IMR-90 (cell line): ENCODE measurements around the gene GTPBP3. TPM values are rescaled to one million over a fixed set of nuclear protein-coding genes. Genes with fewer than 3 reads are reported as not detected.

Experiments used
- ATAC-seq: fragments of 200-7000 bp; cut with Tn5 transposase; 2 replicates; pipeline ENCODE4 v1.9.1; 2020; ENCODE audit warnings: low read depth, mild to moderate bottlenecking, moderate library complexity
- BruUV-seq: library from RNA; stranded (reverse); fragments of 400-500 nt; replicated peaks from 2 replicates; lab custom pipeline; 2021; lab: Mats Ljungman, UMichigan
- CTCF ChIA-PET: fragments of 300-600 bp; formaldehyde crosslinking; extraction: SDS; loops from one replicate; lab custom pipeline; 2021; ENCODE audit warnings: antibody characterized with exemption; lab: Yijun Ruan, JAX
- POLR2A ChIA-PET: fragments of 300-600 bp; sonication (Branson Sonifier 250); formaldehyde crosslinking; loops from one replicate; lab custom pipeline; 2022; ENCODE audit warnings: antibody characterized with exemption; ENCODE audit not compliant: unreplicated experiment; lab: Charles Lee
- DNase-seq: peaks from one replicate; pipeline ENCODE4 v3.0.0; 2013
- H2AFZ ChIP-seq: replicated peaks from 2 replicates; pipeline ENCODE3; 2013; ENCODE audit warnings: low read length, mild to moderate bottlenecking; ENCODE audit not compliant: poor library complexity
- H2AK5ac ChIP-seq: 2 replicates; pipeline ENCODE4 v1.6.1; 2013; ENCODE audit warnings: low read depth, low read length, inconsistent platforms
- H2AK9ac ChIP-seq: replicated peaks from 2 replicates; pipeline ENCODE3; 2013; ENCODE audit warnings: mild to moderate bottlenecking, low read depth, low read length, moderate library complexity; ENCODE audit not compliant: poor library complexity
- H2BK120ac ChIP-seq: 2 replicates; pipeline ENCODE4 v1.6.1; 2013; ENCODE audit warnings: low read depth, low read length, inconsistent platforms
- H2BK15ac ChIP-seq: 3 replicates; pipeline ENCODE4 v1.6.1; 2013; ENCODE audit warnings: low read depth, low read length, inconsistent platforms
- H2BK20ac ChIP-seq: 2 replicates; pipeline ENCODE4 v1.6.1; 2013; ENCODE audit warnings: low read depth, mild to moderate bottlenecking, inconsistent platforms, low read length, moderate library complexity
- H2BK5ac ChIP-seq: 2 replicates; pipeline ENCODE4 v1.6.1; 2013; ENCODE audit warnings: mild to moderate bottlenecking, low read depth, low read length, inconsistent platforms; ENCODE audit not compliant: poor library complexity, severe bottlenecking
- H3K14ac ChIP-seq: replicated peaks from 2 replicates; pipeline ENCODE4 v1.6.1; 2013; ENCODE audit warnings: low read depth, low read length, inconsistent platforms
- H3K18ac ChIP-seq: 2 replicates; pipeline ENCODE4 v1.6.1; 2013; ENCODE audit warnings: low read depth, low read length, control low read depth
- H3K23ac ChIP-seq: 2 replicates; pipeline ENCODE4 v1.6.1; 2013; ENCODE audit warnings: low read depth, low read length, inconsistent platforms
- H3K27ac ChIP-seq: 2 replicates; pipeline ENCODE4 v1.5.1; 2013; ENCODE audit warnings: mild to moderate bottlenecking, control low read depth, low read length; ENCODE audit not compliant: insufficient read depth
- H3K27me3 ChIP-seq: 2 replicates; pipeline ENCODE4 v1.6.1; 2013; ENCODE audit warnings: low read length; ENCODE audit not compliant: control insufficient read depth, insufficient read depth
- H3K36me3 ChIP-seq: 2 replicates; pipeline ENCODE4 v1.6.1; 2013; ENCODE audit warnings: low read length, mixed read lengths; ENCODE audit not compliant: control insufficient read depth, insufficient read depth
- H3K4ac ChIP-seq: 2 replicates; pipeline ENCODE4 v1.6.1; 2013; ENCODE audit warnings: low read depth, low read length, inconsistent platforms
- H3K4me1 ChIP-seq: 2 replicates; pipeline ENCODE4 v1.6.1; 2013; ENCODE audit warnings: low read length, mixed read lengths; ENCODE audit not compliant: control insufficient read depth, insufficient read depth
- H3K4me2 ChIP-seq: 2 replicates; pipeline ENCODE4 v1.6.1; 2013; ENCODE audit warnings: low read depth, mild to moderate bottlenecking, control low read depth, low read length, moderate library complexity
- H3K4me3 ChIP-seq: 2 replicates; pipeline ENCODE4 v1.5.1; 2013; ENCODE audit warnings: low read depth, mild to moderate bottlenecking, control low read depth, low read length, moderate library complexity; ENCODE audit not compliant: insufficient read depth
- H3K56ac ChIP-seq: 2 replicates; pipeline ENCODE4 v1.6.1; 2013; ENCODE audit warnings: low read length, inconsistent platforms; ENCODE audit not compliant: insufficient read depth; ENCODE audit errors: extremely low read depth
- H3K79me1 ChIP-seq, 2 experiments: 2 replicates each; pipeline ENCODE4 v1.6.1; 2013; ENCODE audit warnings: low read length in 2 of 2, inconsistent platforms in 1 of 2, low read depth in 1 of 2
- H3K9ac ChIP-seq: 2 replicates; pipeline ENCODE4 v1.6.1; 2013; ENCODE audit warnings: low read depth, low read length, control low read depth
- H3K9me1 ChIP-seq: 2 replicates; pipeline ENCODE4 v1.6.1; 2013; ENCODE audit warnings: low read length, inconsistent platforms; ENCODE audit not compliant: insufficient read depth
- H3K9me3 ChIP-seq: 2 replicates; pipeline ENCODE4 v1.6.1; 2013; ENCODE audit warnings: low read length; ENCODE audit not compliant: control insufficient read depth, insufficient read depth
- H4K20me1 ChIP-seq: 2 replicates; pipeline ENCODE4 v1.6.1; 2013; ENCODE audit warnings: low read length, inconsistent platforms; ENCODE audit not compliant: insufficient read depth
- H4K5ac ChIP-seq: 2 replicates; pipeline ENCODE4 v1.6.1; 2013; ENCODE audit warnings: mild to moderate bottlenecking, low read depth, low read length, control low read depth
- H4K8ac ChIP-seq, 2 experiments: 2 replicates each; pipeline ENCODE4 v1.6.1; 2013; ENCODE audit warnings: low read depth in 2 of 2, low read length in 2 of 2, control low read depth in 1 of 2, inconsistent platforms in 1 of 2
- H4K91ac ChIP-seq: 2 replicates; pipeline ENCODE4 v1.6.1; 2013; ENCODE audit warnings: low read depth, low read length, inconsistent platforms; ENCODE audit not compliant: insufficient read depth
- CEBPB ChIP-seq: IDR thresholded peaks from 2 replicates; pipeline ENCODE4 v1.6.1; 2012; ENCODE audit warnings: low read depth, low read length, improper control_type of control experiment
- CHD1 ChIP-seq: IDR thresholded peaks from 2 replicates; pipeline ENCODE4 v1.6.1; 2012; ENCODE audit warnings: low read depth, low read length, improper control_type of control experiment
- FOS ChIP-seq: fragments of 150-350 bp; IDR thresholded peaks from 2 replicates; pipeline ENCODE4 v1.6.1; 2016; ENCODE audit warnings: low read depth, low read length
- MAFK ChIP-seq: IDR thresholded peaks from 2 replicates; pipeline ENCODE4 v1.6.1; 2012; ENCODE audit warnings: low read depth, low read length, improper control_type of control experiment
- MXI1 ChIP-seq: IDR thresholded peaks from 2 replicates; pipeline ENCODE4 v1.6.1; 2012; ENCODE audit warnings: low read depth, mild to moderate bottlenecking, low read length, moderate library complexity, borderline replicate concordance
- RAD21 ChIP-seq: IDR thresholded peaks from 2 replicates; pipeline ENCODE4 v1.6.1; 2012; ENCODE audit warnings: low read length, improper control_type of control experiment
- RCOR1 ChIP-seq: IDR thresholded peaks from 2 replicates; pipeline ENCODE4 v1.6.1; 2012; ENCODE audit warnings: mild to moderate bottlenecking, low read length, improper control_type of control experiment; ENCODE audit not compliant: insufficient replicate concordance
- SMC3 ChIP-seq: fragments of 150-350 bp; IDR thresholded peaks from 2 replicates; pipeline ENCODE4 v1.6.1; 2016; ENCODE audit warnings: low read depth, mild to moderate bottlenecking, antibody characterized with exemption, low read length, moderate library complexity
- WGBS, 2 experiments: methylation state at CpG; one replicate each; pipeline versions ENCODE4 v1.1.5 to v1.1.7; 2013; ENCODE audit warnings: missing lambda C conversion rate in 2 of 2; ENCODE audit not compliant: insufficient read length in 1 of 2; ENCODE audit errors: extremely low coverage in 2 of 2; 5-methylcytosine and 5-hydroxymethylcytosine counted together
- dilution Hi-C: fragments of 300-500 bp; cut with HindIII; formaldehyde crosslinking; loops from one replicate; pipeline ENCODE4 v1.14.3; 2018; ENCODE audit warnings: low sequenced_read_pairs; ENCODE audit not compliant: unreplicated experiment
- in situ Hi-C: fragments of 300-500 bp; cut with MboI; formaldehyde crosslinking; loops from 3 replicates; pipeline ENCODE4 v1.14.3; 2019; ENCODE audit warnings: low sequenced_read_pairs, inconsistent platforms, mixed read lengths
- intact Hi-C: fragments of 100-400 bp; cut with micrococcal nuclease; formaldehyde crosslinking; loops from 2 replicates; pipeline ENCODE4 v1.10.0; 2022
- polyA plus RNA-seq, 3 experiments: library from polyadenylated mRNA; depleted of rRNA; stranded (reverse); fragments of >200 nt; gene quantifications; 2 replicates each; pipeline ENCODE4 v1.2.3, GENCODE V29; 2012; ENCODE audit warnings: low replicate concordance in 1 of 3
- total RNA-seq: library from RNA; depleted of rRNA; stranded (reverse); fragments of >200 nt; gene quantifications from 2 replicates; pipeline ENCODE4 v1.2.3, GENCODE V29; 2012
- TF ChIP-seq, protein P1 (sequence below): conservative IDR thresholded peaks from 2 replicates; pipeline ENCODE4 v1.5.1; 2012; ENCODE audit warnings: mild to moderate bottlenecking, low read depth, low read length, improper control_type of control experiment
- TF ChIP-seq, protein P2 (sequence below): fragments of 150-350 bp; IDR thresholded peaks from 2 replicates; pipeline ENCODE4 v1.6.1; 2016; ENCODE audit warnings: low read depth, mild to moderate bottlenecking, low read length, moderate library complexity, borderline replicate concordance
- TF ChIP-seq, protein P3 (sequence below): fragments of 150-350 bp; IDR thresholded peaks from 2 replicates; pipeline ENCODE4 v1.6.1; 2017; ENCODE audit warnings: mild to moderate bottlenecking, antibody characterized with exemption, low read length, low read depth

The GTPBP3 gene
- total and polyA plus RNA-seq, 2 of the 4 experiments (the other 2 are of a cell fraction) = 4.3 to 15.1 TPM

DNA sequence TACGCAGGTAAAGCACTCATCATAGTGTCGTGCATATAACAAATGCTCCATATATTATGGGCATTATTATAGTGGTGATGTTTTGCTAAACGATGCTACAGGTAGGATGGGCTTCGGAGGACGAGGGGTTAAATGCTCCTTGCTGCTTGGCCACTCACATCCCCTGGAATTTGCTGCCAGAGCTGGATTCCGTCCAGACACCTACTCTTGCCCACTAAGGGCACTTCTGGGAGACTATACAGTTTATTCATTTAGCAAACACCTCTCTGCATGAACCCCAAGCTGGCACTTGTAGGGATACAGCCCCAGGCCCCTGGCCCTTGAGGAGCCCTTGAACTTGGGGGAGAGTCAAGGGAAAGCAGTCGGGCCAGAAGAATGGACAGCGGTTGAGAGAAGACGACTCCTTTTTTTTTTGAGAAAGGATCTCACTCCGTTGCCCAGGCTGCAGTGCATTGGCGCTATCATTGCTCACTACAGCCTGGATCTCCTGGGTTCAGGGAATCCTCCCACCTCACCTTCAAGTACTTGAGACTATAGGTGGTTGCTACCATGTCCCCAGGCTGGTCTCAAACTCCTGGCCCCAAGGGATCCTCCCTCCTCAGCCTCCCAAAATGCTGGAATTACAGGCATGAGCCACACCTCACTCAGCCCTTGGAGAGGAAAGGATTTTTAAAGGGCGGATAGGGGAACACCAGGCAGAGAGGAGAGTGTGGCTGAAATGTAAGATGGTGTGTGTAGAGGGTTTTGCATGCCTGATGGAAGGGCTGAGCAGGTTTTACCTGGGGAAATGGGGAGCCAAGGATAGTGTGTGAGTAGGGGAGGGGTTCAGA, 32.8 kb upstream of the GTPBP3 start:
- intact Hi-C loops = loop anchor here (1.0 kb wide), 1 partner anchor 37 kb away; the partner anchor contains the start of gene BABAM1
- Histone ChIP-seq H2BK5ac (peak overlapping the region; percentile 15), H3K18ac (peak overlapping the region; percentile 38), H2BK20ac (peak overlapping the region; percentile 77; the same call in 1 of the 2 replicates), H3K56ac (peak overlapping the region; percentile 1; the same call in 1 of the 2 replicates), H3K27me3 (no peaks in the 10 kb centered on the region), H4K8ac (peak overlapping the region; percentile 2 to 26; a peak in 2 of 4 replicates), H3K14ac (no peak overlapping the region), H2AK5ac (peak overlapping the region; percentile 86), H3K79me1 (peaks cover 21 to 50% of the 10 kb centered on the region in 2 experiments), H3K9me1 (peaks cover 19% of the 10 kb centered on the region), H3K4me2 (no peak overlapping the region), H3K23ac (no peak overlapping the region; the same call in 1 of the 2 replicates), H4K91ac (peak overlapping the region; percentile 60; the same call in 1 of the 2 replicates), H2BK15ac (no peak overlapping the region; the same call in 2 of the 3 replicates), H3K4me3 (no peak overlapping the region), H2BK120ac (no peak overlapping the region), H4K20me1 (no peaks in the 10 kb centered on the region), H2AFZ (peak overlapping the region; percentile 78), H3K4me1 (peaks cover 8% of the 10 kb centered on the region), H3K36me3 (peaks cover 2% of the 10 kb centered on the region; the same call in 1 of the 2 replicates), H3K4ac (peak overlapping the region; percentile 81), H3K9ac (no peak overlapping the region), H3K27ac (peak overlapping the region; percentile 46; the same call in 1 of the 2 replicates), H2AK9ac (peak overlapping the region; percentile 93), H4K5ac (0 out of 2 replicates have a peak overlapping the region, but pooled peaks have one; percentile 28), H3K9me3 (no peaks in the 10 kb centered on the region)
- DNase-seq = no peak
- dilution Hi-C loops = no loop called here
- whole genome bisulfite sequencing, 2 experiments = no CpG with 5 or more reads among the region's 12 CpGs
- no peak for ATAC-seq
- no peak for TF ChIP-seq RAD21
- TF ChIP-seq, protein P1, sequence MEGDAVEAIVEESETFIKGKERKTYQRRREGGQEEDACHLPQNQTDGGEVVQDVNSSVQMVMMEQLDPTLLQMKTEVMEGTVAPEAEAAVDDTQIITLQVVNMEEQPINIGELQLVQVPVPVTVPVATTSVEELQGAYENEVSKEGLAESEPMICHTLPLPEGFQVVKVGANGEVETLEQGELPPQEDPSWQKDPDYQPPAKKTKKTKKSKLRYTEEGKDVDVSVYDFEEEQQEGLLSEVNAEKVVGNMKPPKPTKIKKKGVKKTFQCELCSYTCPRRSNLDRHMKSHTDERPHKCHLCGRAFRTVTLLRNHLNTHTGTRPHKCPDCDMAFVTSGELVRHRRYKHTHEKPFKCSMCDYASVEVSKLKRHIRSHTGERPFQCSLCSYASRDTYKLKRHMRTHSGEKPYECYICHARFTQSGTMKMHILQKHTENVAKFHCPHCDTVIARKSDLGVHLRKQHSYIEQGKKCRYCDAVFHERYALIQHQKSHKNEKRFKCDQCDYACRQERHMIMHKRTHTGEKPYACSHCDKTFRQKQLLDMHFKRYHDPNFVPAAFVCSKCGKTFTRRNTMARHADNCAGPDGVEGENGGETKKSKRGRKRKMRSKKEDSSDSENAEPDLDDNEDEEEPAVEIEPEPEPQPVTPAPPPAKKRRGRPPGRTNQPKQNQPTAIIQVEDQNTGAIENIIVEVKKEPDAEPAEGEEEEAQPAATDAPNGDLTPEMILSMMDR = no peak
- no peak for TF ChIP-seq CEBPB
- TF ChIP-seq MAFK = no peak
- no peak for TF ChIP-seq CHD1
- no peak for TF ChIP-seq SMC3
- TF ChIP-seq, protein P2, sequence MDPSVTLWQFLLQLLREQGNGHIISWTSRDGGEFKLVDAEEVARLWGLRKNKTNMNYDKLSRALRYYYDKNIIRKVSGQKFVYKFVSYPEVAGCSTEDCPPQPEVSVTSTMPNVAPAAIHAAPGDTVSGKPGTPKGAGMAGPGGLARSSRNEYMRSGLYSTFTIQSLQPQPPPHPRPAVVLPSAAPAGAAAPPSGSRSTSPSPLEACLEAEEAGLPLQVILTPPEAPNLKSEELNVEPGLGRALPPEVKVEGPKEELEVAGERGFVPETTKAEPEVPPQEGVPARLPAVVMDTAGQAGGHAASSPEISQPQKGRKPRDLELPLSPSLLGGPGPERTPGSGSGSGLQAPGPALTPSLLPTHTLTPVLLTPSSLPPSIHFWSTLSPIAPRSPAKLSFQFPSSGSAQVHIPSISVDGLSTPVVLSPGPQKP = no peak
- TF ChIP-seq MXI1 = no peak
- TF ChIP-seq FOS = no peak
- no peak for TF ChIP-seq RCOR1
- TF ChIP-seq, protein P3, sequence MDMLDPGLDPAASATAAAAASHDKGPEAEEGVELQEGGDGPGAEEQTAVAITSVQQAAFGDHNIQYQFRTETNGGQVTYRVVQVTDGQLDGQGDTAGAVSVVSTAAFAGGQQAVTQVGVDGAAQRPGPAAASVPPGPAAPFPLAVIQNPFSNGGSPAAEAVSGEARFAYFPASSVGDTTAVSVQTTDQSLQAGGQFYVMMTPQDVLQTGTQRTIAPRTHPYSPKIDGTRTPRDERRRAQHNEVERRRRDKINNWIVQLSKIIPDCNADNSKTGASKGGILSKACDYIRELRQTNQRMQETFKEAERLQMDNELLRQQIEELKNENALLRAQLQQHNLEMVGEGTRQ = no peak
- BruUV-seq = no TSS peak
- ChIA-PET POLR2A (no interaction called here), CTCF (interaction anchor here (0.6 to 1.0 kb wide), 4 partner anchors 12 to 591 kb away, joined by 3 to 5 read pairs (median 4); no protein-coding TSS in a partner anchor)
- in situ Hi-C loops = no loop called here
